Lower leg skin (tissue), 3 donors: ENCODE data around the gene GAN.

ENCODE experiments used
- POLR2A ChIP-seq, 2 donors: fragments of 450-650 bp; IDR thresholded peaks; one replicate each; pipeline ENCODE4 v1.6.1; 2016 to 2017; ENCODE audit warnings: antibody characterized with exemption in 2 of 2, mild to moderate bottlenecking in 1 of 2, moderate library complexity in 1 of 2
- TF ChIP-seq, protein P1 (sequence below), 3 donors: fragments of 450-650 bp; IDR thresholded peaks; one replicate each; pipeline ENCODE4 v1.5.1; 2016; ENCODE audit warnings: antibody characterized with exemption in 3 of 3, mild to moderate bottlenecking in 3 of 3, moderate library complexity in 2 of 3

DNA sequence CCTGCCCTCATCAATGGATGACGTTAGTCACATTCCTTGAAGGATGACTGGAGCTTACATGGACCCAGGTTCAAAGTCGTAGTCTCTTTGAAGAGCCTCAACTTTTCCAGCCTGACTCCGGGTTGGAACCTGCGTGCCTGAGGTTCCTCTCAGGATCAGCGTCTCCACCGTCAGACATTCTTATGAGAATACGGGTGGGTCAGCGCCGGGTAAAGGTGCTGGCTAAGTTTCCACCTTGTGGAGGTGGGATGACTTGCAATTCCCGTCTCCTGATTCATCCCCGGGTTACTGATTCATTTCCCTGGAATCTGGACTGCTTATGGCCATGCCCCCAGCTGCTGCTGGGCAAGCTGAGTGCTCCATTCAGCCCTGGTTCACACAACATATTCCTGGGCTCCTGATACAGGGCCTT is 90.9 kb downstream of the GAN start:
- TF ChIP-seq, protein P1, sequence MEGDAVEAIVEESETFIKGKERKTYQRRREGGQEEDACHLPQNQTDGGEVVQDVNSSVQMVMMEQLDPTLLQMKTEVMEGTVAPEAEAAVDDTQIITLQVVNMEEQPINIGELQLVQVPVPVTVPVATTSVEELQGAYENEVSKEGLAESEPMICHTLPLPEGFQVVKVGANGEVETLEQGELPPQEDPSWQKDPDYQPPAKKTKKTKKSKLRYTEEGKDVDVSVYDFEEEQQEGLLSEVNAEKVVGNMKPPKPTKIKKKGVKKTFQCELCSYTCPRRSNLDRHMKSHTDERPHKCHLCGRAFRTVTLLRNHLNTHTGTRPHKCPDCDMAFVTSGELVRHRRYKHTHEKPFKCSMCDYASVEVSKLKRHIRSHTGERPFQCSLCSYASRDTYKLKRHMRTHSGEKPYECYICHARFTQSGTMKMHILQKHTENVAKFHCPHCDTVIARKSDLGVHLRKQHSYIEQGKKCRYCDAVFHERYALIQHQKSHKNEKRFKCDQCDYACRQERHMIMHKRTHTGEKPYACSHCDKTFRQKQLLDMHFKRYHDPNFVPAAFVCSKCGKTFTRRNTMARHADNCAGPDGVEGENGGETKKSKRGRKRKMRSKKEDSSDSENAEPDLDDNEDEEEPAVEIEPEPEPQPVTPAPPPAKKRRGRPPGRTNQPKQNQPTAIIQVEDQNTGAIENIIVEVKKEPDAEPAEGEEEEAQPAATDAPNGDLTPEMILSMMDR (IDR thresholded peaks at IDR 0.05), result no peak
- TF ChIP-seq POLR2A (IDR thresholded peaks at IDR 0.05), result no peak
